Natural killer cell (primary cell): Measurements from ENCODE around the gene BBX. TPM values are rescaled to one million over a fixed set of nuclear protein-coding genes. Genes with fewer than 3 reads are reported as not detected.

Experiments used
- ATAC-seq, 3 donors: fragments of 150-1000 bp in 2 of 3; fragments of 200-7000 bp in 1 of 3; cut with Tn5 transposase; 1 replicate in 1 of 3; 2 replicates in 2 of 3; pipeline ENCODE4 v1.10.0; 2021; ENCODE audit warnings: mild to moderate bottlenecking in 2 of 3, moderate library complexity in 2 of 3
- DNase-seq, 2 donors: peaks; one replicate each; pipeline versions ENCODE4 v3.0.0 to v3.0.0-alpha.2; 2013 to 2021; ENCODE audit warnings: mixed read lengths in 1 of 2
- H3K27ac ChIP-seq: one replicate; pipeline ENCODE4 v1.5.1; 2013; ENCODE audit warnings: mild to moderate bottlenecking, low read length
- H3K27me3 ChIP-seq: one replicate; pipeline ENCODE4 v1.6.1; 2013; ENCODE audit warnings: low read length; ENCODE audit not compliant: control insufficient read depth, insufficient read depth
- H3K36me3 ChIP-seq: one replicate; pipeline ENCODE4 v1.6.1; 2013; ENCODE audit warnings: low read length; ENCODE audit not compliant: control insufficient read depth, insufficient read depth
- H3K4me1 ChIP-seq: one replicate; pipeline ENCODE4 v1.6.1; 2013; ENCODE audit warnings: low read length; ENCODE audit not compliant: control insufficient read depth, insufficient read depth
- H3K4me3 ChIP-seq: one replicate; pipeline ENCODE4 v1.5.1; 2013; ENCODE audit warnings: low read length
- H3K9me3 ChIP-seq: one replicate; pipeline ENCODE4 v1.6.1; 2013; ENCODE audit warnings: low read length; ENCODE audit not compliant: control insufficient read depth, insufficient read depth
- H3K27ac Mint-ChIP-seq, 2 donors: one replicate each; pipeline ENCODE4 v1.8.0; 2022; ENCODE audit warnings: mild to moderate bottlenecking in 2 of 2, mixed read lengths in 2 of 2, moderate library complexity in 1 of 2
- H3K27me3 Mint-ChIP-seq, 2 donors: one replicate each; pipeline ENCODE4 v1.8.0; 2022; ENCODE audit warnings: low read depth in 2 of 2, mixed read lengths in 2 of 2
- H3K36me3 Mint-ChIP-seq: one replicate; pipeline ENCODE4 v1.8.0; 2022; ENCODE audit warnings: mixed read lengths
- H3K4me1 Mint-ChIP-seq, 2 donors: one replicate each; pipeline ENCODE4 v1.8.0; 2022; ENCODE audit warnings: mixed read lengths in 2 of 2
- H3K4me3 Mint-ChIP-seq: one replicate; pipeline ENCODE4 v1.8.0; 2022; ENCODE audit warnings: mild to moderate bottlenecking, moderate library complexity, mixed read lengths
- H3K9me3 Mint-ChIP-seq, 2 donors: one replicate each; pipeline ENCODE4 v1.8.0; 2022; ENCODE audit warnings: mixed read lengths in 2 of 2
- WGBS: methylation state at CpG from one replicate; pipeline ENCODE4 v1.1.7; 2013; ENCODE audit warnings: missing lambda C conversion rate; ENCODE audit not compliant: insufficient coverage; 5-methylcytosine and 5-hydroxymethylcytosine counted together
- intact Hi-C: fragments of 100-400 bp; cut with micrococcal nuclease; formaldehyde crosslinking; loops from one replicate; pipeline ENCODE4 v1.14.2; 2022
- total RNA-seq, 4 donors: library from RNA; stranded (reverse); fragments of 120-200 nt in 1 of 4; gene quantifications; one replicate each; pipeline versions ENCODE4 v1.2.3 to v1.2.4, GENCODE V29; 2013 to 2022
- TF ChIP-seq, protein P1 (sequence below): fragments of 200-600 bp; IDR thresholded peaks from one replicate; pipeline ENCODE4 v1.8.0; 2022; ENCODE audit warnings: antibody characterized with exemption

The BBX gene
- total RNA-seq, 3 donors from 2014 or later (not counting 1 experiment from before 2014, with no cell fraction given): 80.0 to 87.1 (median 83.4) TPM

DNA sequence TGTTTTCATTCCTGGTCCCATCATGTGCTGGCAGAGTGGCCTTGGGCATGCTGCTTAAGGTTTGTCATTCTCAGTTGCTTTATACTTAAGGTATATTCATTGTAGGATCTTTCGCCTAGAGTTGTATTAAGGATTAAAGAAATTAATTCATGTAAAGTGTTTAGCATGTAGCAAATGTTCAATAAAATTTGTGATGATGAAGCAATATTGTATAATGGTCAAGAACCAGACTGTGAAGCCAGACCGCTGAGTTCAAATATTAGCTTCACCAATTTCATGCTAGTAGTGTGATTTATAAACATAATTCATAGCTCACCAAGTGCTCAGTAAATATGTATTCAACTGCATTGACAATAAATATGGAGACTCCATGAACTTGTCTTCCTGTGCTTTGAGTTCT is 178.5 kb downstream of the BBX start:
- intact Hi-C loops: no loop called here
- no peaks in the 10 kb centered on the region for H3K9me3 Mint-ChIP-seq
- H3K36me3 Mint-ChIP-seq: no peaks in the 10 kb centered on the region
- Histone ChIP-seq H3K27me3 (no peaks in the 10 kb centered on the region), H3K4me3 (no peak overlapping the region), H3K36me3 (no peaks in the 10 kb centered on the region), H3K27ac (no peak overlapping the region), H3K9me3 (no peaks in the 10 kb centered on the region), H3K4me1 (no peaks in the 10 kb centered on the region)
- no peak overlapping the region for H3K4me3 Mint-ChIP-seq
- TF ChIP-seq, protein P1, sequence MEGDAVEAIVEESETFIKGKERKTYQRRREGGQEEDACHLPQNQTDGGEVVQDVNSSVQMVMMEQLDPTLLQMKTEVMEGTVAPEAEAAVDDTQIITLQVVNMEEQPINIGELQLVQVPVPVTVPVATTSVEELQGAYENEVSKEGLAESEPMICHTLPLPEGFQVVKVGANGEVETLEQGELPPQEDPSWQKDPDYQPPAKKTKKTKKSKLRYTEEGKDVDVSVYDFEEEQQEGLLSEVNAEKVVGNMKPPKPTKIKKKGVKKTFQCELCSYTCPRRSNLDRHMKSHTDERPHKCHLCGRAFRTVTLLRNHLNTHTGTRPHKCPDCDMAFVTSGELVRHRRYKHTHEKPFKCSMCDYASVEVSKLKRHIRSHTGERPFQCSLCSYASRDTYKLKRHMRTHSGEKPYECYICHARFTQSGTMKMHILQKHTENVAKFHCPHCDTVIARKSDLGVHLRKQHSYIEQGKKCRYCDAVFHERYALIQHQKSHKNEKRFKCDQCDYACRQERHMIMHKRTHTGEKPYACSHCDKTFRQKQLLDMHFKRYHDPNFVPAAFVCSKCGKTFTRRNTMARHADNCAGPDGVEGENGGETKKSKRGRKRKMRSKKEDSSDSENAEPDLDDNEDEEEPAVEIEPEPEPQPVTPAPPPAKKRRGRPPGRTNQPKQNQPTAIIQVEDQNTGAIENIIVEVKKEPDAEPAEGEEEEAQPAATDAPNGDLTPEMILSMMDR: no peak
- DNase-seq (no peak), ATAC-seq (no peak)
- peaks cover 45 to 54% of the 10 kb centered on the region in 2 donors for H3K4me1 Mint-ChIP-seq
- WGBS: 100% methylated on average over 1 of the region's 2 CpGs
- H3K27ac Mint-ChIP-seq: no peak overlapping the region
- no peaks in the 10 kb centered on the region for H3K27me3 Mint-ChIP-seq

GRCh38 chr3:107704477-107704876 is 181.7 kb downstream of the BBX start:
- no peaks in the 10 kb centered on the region for H3K27me3 Mint-ChIP-seq
- no peaks in the 10 kb centered on the region for H3K9me3 Mint-ChIP-seq
- no peak for DNase-seq
- WGBS: 58% methylated on average over 1 of the region's 1 CpG
- Histone ChIP-seq H3K9me3 (no peaks in the 10 kb centered on the region), H3K4me1 (no peaks in the 10 kb centered on the region), H3K36me3 (no peaks in the 10 kb centered on the region), H3K27ac (no peak overlapping the region), H3K4me3 (no peak overlapping the region), H3K27me3 (no peaks in the 10 kb centered on the region)
- no peak for ATAC-seq
- H3K4me1 Mint-ChIP-seq: peaks cover 34 to 45% of the 10 kb centered on the region in 2 donors
- no peak overlapping the region for H3K4me3 Mint-ChIP-seq
- H3K36me3 Mint-ChIP-seq: no peaks in the 10 kb centered on the region
- intact Hi-C loops: no loop called here
- peak overlapping the region in 1 of 2 donors; percentile 73 for H3K27ac Mint-ChIP-seq
- TF ChIP-seq, protein P1: no peak

DNA sequence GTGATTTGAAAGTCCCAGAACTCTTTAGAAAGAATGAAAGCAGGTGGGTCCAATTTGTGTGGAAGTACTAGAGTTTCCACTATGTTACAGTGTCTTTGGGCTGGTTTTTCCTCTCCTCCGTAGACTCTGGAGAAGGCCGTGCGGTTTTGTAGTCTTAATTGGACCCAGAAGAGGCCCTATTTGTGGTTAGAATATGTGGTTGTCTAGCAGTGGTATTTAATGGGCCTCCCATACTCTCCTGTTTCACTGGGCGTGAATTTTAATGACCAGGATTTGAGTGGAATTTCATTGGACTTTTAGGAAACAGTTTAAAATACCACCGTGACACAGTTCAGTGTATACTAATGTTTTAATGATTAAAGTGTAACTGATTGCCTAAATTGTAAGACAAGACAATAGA is 182.3 kb downstream of the BBX start:
- H3K4me3 Mint-ChIP-seq: no peak overlapping the region
- intact Hi-C loops: no loop called here
- no peak for ATAC-seq
- no peak overlapping the region for H3K4me3 ChIP-seq
- H3K27me3 Mint-ChIP-seq: no peaks in the 10 kb centered on the region
- H3K4me1 ChIP-seq: no peaks in the 10 kb centered on the region
- no peaks in the 10 kb centered on the region for H3K27me3 ChIP-seq
- DNase-seq: no peak
- H3K4me1 Mint-ChIP-seq: peaks cover 29 to 40% of the 10 kb centered on the region in 2 donors
- peak overlapping the region in 1 of 2 donors; percentile 73 for H3K27ac Mint-ChIP-seq
- no peaks in the 10 kb centered on the region for H3K36me3 ChIP-seq
- no peaks in the 10 kb centered on the region for H3K9me3 Mint-ChIP-seq
- 72% methylated on average over 5 of the region's 5 CpGs for WGBS
- H3K36me3 Mint-ChIP-seq: no peaks in the 10 kb centered on the region
- no peaks in the 10 kb centered on the region for H3K9me3 ChIP-seq
- no peak overlapping the region for H3K27ac ChIP-seq
- TF ChIP-seq, protein P1: no peak

DNA sequence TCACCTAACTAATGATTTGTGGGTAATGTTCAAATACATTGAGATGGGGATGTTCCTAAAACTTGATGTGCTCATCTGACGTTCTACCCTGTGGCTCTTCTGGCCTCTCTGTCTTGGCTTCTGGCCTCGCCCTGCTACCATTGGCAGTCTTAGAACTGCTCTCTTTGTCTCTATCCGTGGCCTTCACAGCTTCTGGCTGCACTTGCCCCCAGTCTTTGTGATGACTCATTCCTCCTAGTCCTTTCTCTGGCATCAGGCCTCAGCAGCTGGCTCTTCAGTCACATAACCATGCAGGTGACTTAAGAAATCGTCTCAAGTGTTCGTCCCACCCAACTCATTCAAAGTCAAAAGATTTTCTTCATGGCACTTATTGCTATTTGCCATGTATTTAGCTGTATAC is 188.1 kb downstream of the BBX start:
- H3K27ac Mint-ChIP-seq: no peak overlapping the region
- TF ChIP-seq, protein P1: no peak
- peaks cover 6 to 7% of the 10 kb centered on the region in 2 donors for H3K4me1 Mint-ChIP-seq
- Histone ChIP-seq H3K27me3 (no peaks in the 10 kb centered on the region), H3K4me1 (no peaks in the 10 kb centered on the region), H3K9me3 (no peaks in the 10 kb centered on the region), H3K36me3 (peaks cover 21% of the 10 kb centered on the region), H3K4me3 (no peak overlapping the region), H3K27ac (no peak overlapping the region)
- intact Hi-C loops: no loop called here
- no peak overlapping the region for H3K4me3 Mint-ChIP-seq
- H3K27me3 Mint-ChIP-seq: no peaks in the 10 kb centered on the region
- no peak for DNase-seq
- H3K36me3 Mint-ChIP-seq: peaks cover 29% of the 10 kb centered on the region
- 97% methylated on average over 5 of the region's 5 CpGs for WGBS
- ATAC-seq: no peak
- H3K9me3 Mint-ChIP-seq: no peaks in the 10 kb centered on the region
